ENCODE results near the gene LGALS7B. TPM values are rescaled to one million over a fixed set of nuclear protein-coding genes. Genes with fewer than 3 reads are reported as not detected.
"Not testable (repeated sequence)": the region's sequence is repeated elsewhere in the genome, so short reads cannot be mapped to it uniquely, and the experiment has no call there.

The LGALS7B gene
- total and polyA plus RNA-seq, 2 donors (not counting 1 experiment from before 2014, with no cell fraction given), result not detected

GRCh38 chr19:38761884-38762389 lies 27.1 kb upstream of the LGALS7B start:
- ATAC-seq (ENCODE audit: low read depth); H2AFZ ChIP-seq (ENCODE audit: insufficient read depth, low read depth, low read length, poor library complexity, severe bottlenecking); intact Hi-C loops (cut with micrococcal nuclease); H4K20me1 ChIP-seq (ENCODE audit: control insufficient read depth, insufficient read depth, low read length, poor library complexity, severe bottlenecking); H3K4me2 ChIP-seq (replicated peaks; ENCODE audit: low read depth, low read length, poor library complexity, severe bottlenecking); H3K36me3 ChIP-seq (replicated peaks in 1 of 2; ENCODE audit: control extremely low read depth in 1 of 2, control insufficient read depth in 1 of 2, extremely low read depth in 1 of 2, insufficient read depth in 2 of 2, low read length in 1 of 2); H3K9ac ChIP-seq (ENCODE audit: low read length); H3K4me3 ChIP-seq (ENCODE audit: control extremely low read depth in 1 of 5, extremely low read depth in 1 of 5, insufficient read depth in 1 of 5, low read depth in 2 of 5, low read length in 4 of 5); H3K27me3 Mint-ChIP-seq; H3K79me2 ChIP-seq (ENCODE audit: control insufficient read depth, insufficient read depth, low read length); H3K9me3 Mint-ChIP-seq (ENCODE audit: insufficient read depth); H3K27ac Mint-ChIP-seq; H3K27me3 ChIP-seq (replicated peaks in 1 of 4; ENCODE audit: control extremely low read depth in 1 of 4, control insufficient read depth in 3 of 4, insufficient read depth in 4 of 4, low read length in 3 of 4); H3K4me3 Mint-ChIP-seq; H3K4me1 Mint-ChIP-seq; H3K9me3 ChIP-seq (ENCODE audit: control extremely low read depth in 1 of 3, control insufficient read depth in 2 of 3, insufficient read depth in 1 of 3, low read length in 2 of 3); DNase-seq; H3K4me1 ChIP-seq (ENCODE audit: control insufficient read depth in 2 of 2, insufficient read depth in 2 of 2, low read length in 2 of 2); H3K27ac ChIP-seq (ENCODE audit: low read length in 2 of 2): not testable (repeated sequence)
- CTCF ChIA-PET, result interaction anchor here (1.0 kb wide), 1 partner anchor 126 kb away, joined by 4 read pairs; no protein-coding TSS in a partner anchor
- POLR2A ChIA-PET, result interaction anchor here (0.7 kb wide), 1 partner anchor 770 kb away, joined by 4 read pairs; no protein-coding TSS in a partner anchor
- WGBS (ENCODE audit: insufficient coverage), result 100% methylated on average over 6 of the region's 9 CpGs

GRCh38 chr19:38763795-38764220 lies 25.2 kb upstream of the LGALS7B start:
- DNase-seq (no peak), ATAC-seq (ENCODE audit: low read depth) (no peak)
- TF ChIP-seq EZH2 (IDR thresholded peaks at IDR 0.05; ENCODE audit: borderline replicate concordance, insufficient read depth, low read depth, low read length, poor library complexity, severe bottlenecking) (no peak), CTCF (IDR thresholded peaks at IDR 0.05) (no peak)
- Mint-ChIP-seq H3K4me1 (peaks cover 11% of the 10 kb centered on the region), H3K27ac (no peak overlapping the region), H3K4me3 (no peak overlapping the region), H3K9me3 (ENCODE audit: insufficient read depth) (no peaks in the 10 kb centered on the region), H3K27me3 (no peaks in the 10 kb centered on the region)
- CTCF ChIA-PET, result no interaction called here
- Histone ChIP-seq H3K9ac (ENCODE audit: low read length) (no peak overlapping the region), H3K4me1 (ENCODE audit: control insufficient read depth in 2 of 2, insufficient read depth in 2 of 2, low read length in 2 of 2) (peaks cover 0 to 3% of the 10 kb centered on the region in 2 donors), H3K4me2 (replicated peaks; ENCODE audit: low read depth, low read length, poor library complexity, severe bottlenecking) (no peak overlapping the region), H3K9me3 (ENCODE audit: control extremely low read depth in 1 of 3, control insufficient read depth in 2 of 3, insufficient read depth in 1 of 3, low read length in 2 of 3) (no peaks in the 10 kb centered on the region), H3K36me3 (replicated peaks in 1 of 2; ENCODE audit: control extremely low read depth in 1 of 2, control insufficient read depth in 1 of 2, extremely low read depth in 1 of 2, insufficient read depth in 2 of 2, low read length in 1 of 2) (no peaks in the 10 kb centered on the region), H2AFZ (ENCODE audit: insufficient read depth, low read depth, low read length, poor library complexity, severe bottlenecking) (no peak overlapping the region), H4K20me1 (ENCODE audit: control insufficient read depth, insufficient read depth, low read length, poor library complexity, severe bottlenecking) (no peaks in the 10 kb centered on the region), H3K27me3 (replicated peaks in 1 of 4; ENCODE audit: control extremely low read depth in 1 of 4, control insufficient read depth in 3 of 4, insufficient read depth in 4 of 4, low read length in 3 of 4) (no peaks in the 10 kb centered on the region), H3K79me2 (ENCODE audit: control insufficient read depth, insufficient read depth, low read length) (no peaks in the 10 kb centered on the region), H3K4me3 (ENCODE audit: control extremely low read depth in 1 of 5, extremely low read depth in 1 of 5, insufficient read depth in 1 of 5, low read depth in 2 of 5, low read length in 4 of 5) (no peak overlapping the region), H3K27ac (ENCODE audit: low read length in 2 of 2) (no peak overlapping the region)
- POLR2A ChIA-PET, result no interaction called here
- intact Hi-C loops (cut with micrococcal nuclease), result no loop called here
- WGBS (ENCODE audit: insufficient coverage), result 100% methylated on average over 1 of the region's 3 CpGs

Data from B cell (primary cell).